ENCODE measurements around the gene FOXO3. TPM values are rescaled to one million over a fixed set of nuclear protein-coding genes. Genes with fewer than 3 reads are reported as not detected.

Gene FOXO3
- total RNA-seq, 1 donor from 2014 or later: 13.7 TPM

GRCh38 chr6:108580646-108581045, 19.9 kb downstream of the FOXO3 start:
- Mint-ChIP-seq H3K9me3 (no peaks in the 10 kb centered on the region), H3K27me3 (ENCODE audit: insufficient read depth, low read depth) (no peaks in the 10 kb centered on the region), H3K27ac (peak overlapping the region; percentile 25), H3K4me3 (no peak overlapping the region), H3K36me3 (peaks cover 19% of the 10 kb centered on the region), H3K4me1 (peaks cover 19% of the 10 kb centered on the region)
- peaks cover 29% of the 10 kb centered on the region for H3K79me2 ChIP-seq (ENCODE audit: low read depth)
- no peaks in the 10 kb centered on the region for H3F3A ChIP-seq (ENCODE audit: low read depth)
- no peaks in the 10 kb centered on the region for H3K36me3 ChIP-seq
- H4K20me1 ChIP-seq (ENCODE audit: low read depth): peaks cover 25% of the 10 kb centered on the region
- DNase-seq (ENCODE audit: low spot score): no peak
- H3K27me3 ChIP-seq: no peaks in the 10 kb centered on the region
- H3K4me2 ChIP-seq: no peak overlapping the region
- no peak for TF ChIP-seq EZH2phosphoT487 (IDR thresholded peaks at IDR 0.05)
- TF ChIP-seq EZH2 (IDR thresholded peaks at IDR 0.05): no peak
- no peak for TF ChIP-seq CTCF (IDR thresholded peaks at IDR 0.05)
- no peak overlapping the region for H3K9ac ChIP-seq
- H2AFZ ChIP-seq (replicated peaks): no peak overlapping the region
- H3K27ac ChIP-seq: no peak overlapping the region
- H3K9me3 ChIP-seq (ENCODE audit: low read depth): no peaks in the 10 kb centered on the region
- H3K4me1 ChIP-seq: peaks cover 13% of the 10 kb centered on the region
- H3K4me3 ChIP-seq: no peak overlapping the region

DNA sequence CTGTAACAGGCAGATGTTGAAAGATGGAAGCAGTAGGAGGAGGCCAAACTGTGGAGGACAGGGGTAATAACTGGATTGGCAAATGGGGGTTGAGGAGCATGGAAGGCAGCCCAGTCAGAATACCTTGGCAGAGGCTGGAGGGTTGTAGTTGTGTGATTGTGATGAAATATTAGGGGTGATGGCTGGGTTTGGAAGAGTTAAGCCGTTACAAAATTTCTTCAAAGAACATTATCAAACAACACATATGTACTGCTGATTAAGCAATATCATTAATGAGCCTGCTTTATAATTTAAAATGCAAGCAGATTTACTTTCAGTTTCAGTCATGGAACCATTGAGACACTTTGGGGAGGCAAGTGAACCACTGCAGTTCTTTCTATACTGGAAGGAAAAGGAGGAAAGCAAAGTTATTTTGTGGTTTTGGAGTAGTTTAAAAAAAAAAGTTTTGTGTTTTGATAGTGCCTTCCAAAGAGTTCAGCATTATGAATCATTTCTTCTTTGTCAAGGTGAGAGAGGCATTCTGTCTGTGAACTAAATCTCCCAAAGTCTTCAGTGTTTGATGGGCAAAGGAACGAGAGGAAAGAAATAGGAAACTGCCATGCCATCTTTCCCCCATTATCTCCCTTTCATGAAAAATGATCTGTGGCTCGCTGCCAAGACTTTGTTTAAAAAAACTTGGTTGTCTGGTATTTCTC, 20.7 kb downstream of the FOXO3 start:
- Histone ChIP-seq H4K20me1 (ENCODE audit: low read depth) (peaks cover 23% of the 10 kb centered on the region), H2AFZ (replicated peaks) (no peak overlapping the region), H3K4me1 (peaks cover 9% of the 10 kb centered on the region), H3F3A (ENCODE audit: low read depth) (no peaks in the 10 kb centered on the region), H3K27me3 (no peaks in the 10 kb centered on the region), H3K4me3 (no peak overlapping the region), H3K27ac (no peak overlapping the region), H3K9ac (no peak overlapping the region), H3K4me2 (no peak overlapping the region), H3K9me3 (ENCODE audit: low read depth) (no peaks in the 10 kb centered on the region), H3K36me3 (no peaks in the 10 kb centered on the region), H3K79me2 (ENCODE audit: low read depth) (peaks cover 23% of the 10 kb centered on the region)
- TF ChIP-seq EZH2phosphoT487 (IDR thresholded peaks at IDR 0.05): no peak
- TF ChIP-seq CTCF (IDR thresholded peaks at IDR 0.05): no peak
- TF ChIP-seq EZH2 (IDR thresholded peaks at IDR 0.05): no peak
- H3K4me1 Mint-ChIP-seq: peaks cover 22% of the 10 kb centered on the region
- H3K4me3 Mint-ChIP-seq: no peak overlapping the region
- H3K27me3 Mint-ChIP-seq (ENCODE audit: insufficient read depth, low read depth): no peaks in the 10 kb centered on the region
- H3K36me3 Mint-ChIP-seq: peaks cover 19% of the 10 kb centered on the region
- H3K9me3 Mint-ChIP-seq: no peaks in the 10 kb centered on the region
- peak overlapping the region; percentile 25 for H3K27ac Mint-ChIP-seq
- DNase-seq (ENCODE audit: low spot score): no peak

GRCh38 chr6:108581932-108582475, 21.3 kb downstream of the FOXO3 start:
- H3K79me2 ChIP-seq (ENCODE audit: low read depth): peaks cover 25% of the 10 kb centered on the region
- H3K27me3 ChIP-seq: no peaks in the 10 kb centered on the region
- Mint-ChIP-seq H3K36me3 (peaks cover 19% of the 10 kb centered on the region), H3K27ac (no peak overlapping the region), H3K27me3 (ENCODE audit: insufficient read depth, low read depth) (no peaks in the 10 kb centered on the region), H3K4me1 (peaks cover 24% of the 10 kb centered on the region), H3K9me3 (no peaks in the 10 kb centered on the region), H3K4me3 (no peak overlapping the region)
- no peaks in the 10 kb centered on the region for H3K36me3 ChIP-seq
- H3K4me1 ChIP-seq: peaks cover 6% of the 10 kb centered on the region
- H3K4me2 ChIP-seq: no peak overlapping the region
- H3F3A ChIP-seq (ENCODE audit: low read depth): no peaks in the 10 kb centered on the region
- TF ChIP-seq EZH2phosphoT487 (IDR thresholded peaks at IDR 0.05) (no peak), CTCF (IDR thresholded peaks at IDR 0.05) (no peak), EZH2 (IDR thresholded peaks at IDR 0.05) (no peak)
- no peak overlapping the region for H3K27ac ChIP-seq
- no peaks in the 10 kb centered on the region for H3K9me3 ChIP-seq (ENCODE audit: low read depth)
- DNase-seq (ENCODE audit: low spot score): no peak
- H2AFZ ChIP-seq (replicated peaks): no peak overlapping the region
- peaks cover 19% of the 10 kb centered on the region for H4K20me1 ChIP-seq (ENCODE audit: low read depth)
- H3K4me3 ChIP-seq: no peak overlapping the region
- no peak overlapping the region for H3K9ac ChIP-seq

Data from neural progenitor cell (in vitro differentiated cells).